NB4 (cell line): ENCODE results near the gene PCAT7.
"Not testable (repeated sequence)": the region's sequence is repeated elsewhere in the genome, so short reads cannot be mapped to it uniquely, and the experiment has no call there.

ENCODE experiments used
- DNase-seq: peaks from one replicate; pipeline ENCODE4 v3.0.0; 2010; ENCODE audit warnings: low read depth
- H3K4me3 ChIP-seq: one replicate; pipeline ENCODE4 v1.5.1; 2011; ENCODE audit warnings: mild to moderate bottlenecking, low read depth, low read length, moderate library complexity
- CTCF ChIP-seq: IDR thresholded peaks from one replicate; pipeline ENCODE4 v1.5.1; 2012; ENCODE audit warnings: low read depth, low read length
- MAX ChIP-seq: IDR thresholded peaks from 2 replicates; pipeline ENCODE4 v1.6.1; 2011; ENCODE audit warnings: low read depth, low read length
- MYC ChIP-seq: IDR thresholded peaks from 2 replicates; pipeline ENCODE4 v1.6.1; 2011; ENCODE audit warnings: low read depth, low read length
- POLR2A ChIP-seq: IDR thresholded peaks from 2 replicates; pipeline ENCODE4 v1.6.1; 2011; ENCODE audit warnings: mild to moderate bottlenecking; ENCODE audit not compliant: insufficient read length; ENCODE audit errors: extremely low read depth

The PCAT7 gene

GRCh38 chr9:94586316-94586715, 31.4 kb downstream of the PCAT7 start:
- no peak for TF ChIP-seq POLR2A
- no peak for TF ChIP-seq MAX
- TF ChIP-seq MYC = no peak
- no peak for TF ChIP-seq CTCF
- DNase-seq = no peak
- no peak overlapping the region for H3K4me3 ChIP-seq

GRCh38 chr9:94586814-94587213, 31.9 kb downstream of the PCAT7 start:
- no peak for DNase-seq
- no peak overlapping the region for H3K4me3 ChIP-seq

GRCh38 chr9:94588681-94589080, 33.8 kb downstream of the PCAT7 start:
- no peak for DNase-seq
- H3K4me3 ChIP-seq = no peak overlapping the region
- no peak for TF ChIP-seq MAX

More at GRCh38 chr9:94586814-94587213, 31.9 kb downstream of the PCAT7 start:
- TF ChIP-seq CTCF (no peak), MAX (no peak), POLR2A (no peak), MYC (no peak)

GRCh38 chr9:94591046-94591545, 36.2 kb downstream of the PCAT7 start:
- not testable (repeated sequence) for DNase-seq, H3K4me3 ChIP-seq

GRCh38 chr9:94591876-94592275, 37.0 kb downstream of the PCAT7 start:
- TF ChIP-seq MYC (no peak), POLR2A (no peak), MAX (no peak), CTCF (no peak)
- no peak for DNase-seq
- H3K4me3 ChIP-seq = no peak overlapping the region

- not testable (repeated sequence) for H3K4me3 ChIP-seq, DNase-seq
Observed at GRCh38 chr9:94592683-94593082, 37.8 kb downstream of the PCAT7 start.

- H3K4me3 ChIP-seq = no peak within 1 kb of the TSS
- DNase-seq = no peak
- TF ChIP-seq POLR2A = no peak
Observed at GRCh38 chr9:94593459-94594345, 38.8 kb downstream of the PCAT7 start, which contains the start of gene FBP2. FBP2 (minus strand) TSS chr9:94593824; CDS start chr9:94593726, 98 bp downstream.

- H3K4me3 ChIP-seq = no peak overlapping the region
- DNase-seq = no peak
- TF ChIP-seq CTCF = no peak
- TF ChIP-seq MAX = no peak
- TF ChIP-seq MYC = no peak
- no peak for TF ChIP-seq POLR2A
Observed at GRCh38 chr9:94599102-94599501, 44.2 kb downstream of the PCAT7 start.
